Measurements from ENCODE around the gene AHNAK. TPM values are rescaled to one million over a fixed set of nuclear protein-coding genes. Genes with fewer than 3 reads are reported as not detected.

The AHNAK gene
- total and polyA plus RNA-seq, 2 of the 8 experiments (the other 6 are each of a cell fraction or from before 2014, with no cell fraction given) = 2.0 to 5.8 TPM

DNA sequence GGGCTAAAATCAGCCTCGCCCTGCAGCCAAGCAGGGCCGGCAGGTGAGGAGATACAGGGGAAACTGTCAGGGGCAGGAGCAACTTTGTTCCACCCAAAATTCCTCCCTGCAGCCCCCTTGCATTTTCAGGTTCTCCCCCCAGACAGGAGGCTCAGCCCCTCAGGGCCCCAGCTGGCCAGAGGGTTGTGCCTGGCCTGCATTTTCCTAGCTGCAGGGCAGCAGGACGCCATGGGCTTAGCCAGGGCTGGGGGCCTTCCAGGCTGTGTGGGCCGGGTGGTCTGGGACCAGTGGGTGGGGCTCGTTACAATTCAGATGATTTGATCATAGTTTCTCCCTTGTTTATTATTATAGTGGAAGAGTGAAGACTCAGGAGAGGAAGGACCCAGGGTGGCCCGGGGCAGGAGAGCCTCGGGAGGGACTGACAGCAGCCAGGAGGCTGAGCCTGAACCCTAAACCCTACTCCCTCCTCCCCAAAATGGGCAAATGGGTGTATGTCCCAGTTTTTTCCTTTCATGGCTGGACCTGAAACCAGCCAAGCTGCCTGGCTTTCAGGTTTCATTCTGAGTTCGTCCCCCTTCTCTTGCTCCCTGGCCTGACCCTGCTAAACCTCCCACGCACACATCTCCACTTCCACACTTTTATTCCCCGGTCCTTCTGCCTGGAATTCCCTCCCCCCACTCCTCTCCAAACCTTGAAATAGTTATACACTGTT, 40.0 kb downstream of the AHNAK start (continued):
- TF ChIP-seq EZH2 (IDR thresholded peaks at IDR 0.05; ENCODE audit: low read depth, low read length, severe bottlenecking) (no peak), SP2 (IDR thresholded peaks at IDR 0.05; ENCODE audit: low read length) (no peak)
